Skeletal muscle satellite cell (primary cell): ENCODE data around the gene GAL3ST2.
"Not testable (repeated sequence)": the region's sequence is repeated elsewhere in the genome, so short reads cannot be mapped to it uniquely, and the experiment has no call there.

Source experiments
- H3K27me3 ChIP-seq: 2 replicates; pipeline ENCODE4 v1.7.0; 2013; ENCODE audit warnings: low read length; ENCODE audit not compliant: control insufficient read depth, insufficient read depth
- H3K36me3 ChIP-seq: 2 replicates; pipeline ENCODE4 v1.7.0; 2013; ENCODE audit warnings: mild to moderate bottlenecking, control low read depth, low read length; ENCODE audit not compliant: insufficient read depth
- H3K4me1 ChIP-seq: 2 replicates; pipeline ENCODE4 v1.7.0; 2013; ENCODE audit warnings: low read length; ENCODE audit not compliant: control insufficient read depth, insufficient read depth
- H3K4me2 ChIP-seq: 2 replicates; pipeline ENCODE4 v1.7.0; 2013; ENCODE audit warnings: mild to moderate bottlenecking, low read length
- H3K4me3 ChIP-seq: 2 replicates; pipeline ENCODE4 v1.7.0; 2013; ENCODE audit warnings: low read length
- H3K9ac ChIP-seq: 2 replicates; pipeline ENCODE4 v1.7.0; 2013; ENCODE audit warnings: mild to moderate bottlenecking, low read depth, low read length, moderate library complexity
- H3K9me3 ChIP-seq: replicated peaks from 2 replicates; pipeline ENCODE4 v1.7.0; 2013; ENCODE audit warnings: mild to moderate bottlenecking, control low read depth, low read length

Gene GAL3ST2

DNA sequence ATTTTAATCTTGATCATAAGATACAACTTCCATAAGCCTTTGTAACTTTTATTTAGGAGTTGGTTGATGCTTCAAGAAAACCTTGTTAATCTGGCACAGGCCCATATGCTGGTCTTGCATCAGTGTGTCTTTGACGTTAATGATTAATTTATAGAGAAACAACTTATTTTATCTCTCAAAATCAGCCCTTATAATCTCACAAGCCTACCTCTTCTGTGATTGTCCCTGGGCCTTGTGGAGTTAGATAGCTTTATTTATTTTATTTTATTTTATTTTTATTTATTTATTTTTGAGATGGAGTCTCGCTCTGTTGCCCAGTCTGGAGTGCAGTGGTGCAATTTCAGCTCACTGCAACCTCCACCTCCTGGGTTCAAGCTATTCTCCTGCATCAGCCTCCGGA is 5.4 kb downstream of the GAL3ST2 start:
- H3K9ac ChIP-seq, H3K27me3 ChIP-seq, H3K4me3 ChIP-seq, H3K4me2 ChIP-seq, H3K4me1 ChIP-seq, H3K36me3 ChIP-seq, H3K9me3 ChIP-seq: not testable (repeated sequence)

DNA sequence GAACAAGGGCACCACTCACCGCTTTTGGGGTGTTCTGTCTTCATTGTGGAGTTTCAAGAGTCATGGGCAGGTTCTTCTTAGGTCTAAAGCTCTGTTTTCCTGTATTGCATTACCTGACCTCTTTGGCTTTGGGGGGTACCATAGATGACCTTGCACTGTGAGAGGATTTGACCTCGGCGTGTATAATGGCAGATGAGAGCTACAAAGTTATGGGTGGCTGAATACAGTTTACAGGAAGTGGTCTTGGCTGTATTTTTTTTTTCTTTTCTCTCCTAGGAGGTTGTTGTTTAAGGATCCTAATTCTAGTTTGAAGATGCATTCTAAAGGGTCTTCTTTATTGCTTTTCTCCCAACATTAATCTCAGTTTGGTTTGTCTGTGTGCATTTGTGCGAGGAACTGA is 11.5 kb downstream of the GAL3ST2 start:
- Histone ChIP-seq H3K4me2 (no peak overlapping the region), H3K9ac (no peak overlapping the region), H3K9me3 (no peaks in the 10 kb centered on the region), H3K4me3 (no peak overlapping the region), H3K36me3 (no peaks in the 10 kb centered on the region), H3K27me3 (peaks cover 35% of the 10 kb centered on the region), H3K4me1 (no peaks in the 10 kb centered on the region)

DNA sequence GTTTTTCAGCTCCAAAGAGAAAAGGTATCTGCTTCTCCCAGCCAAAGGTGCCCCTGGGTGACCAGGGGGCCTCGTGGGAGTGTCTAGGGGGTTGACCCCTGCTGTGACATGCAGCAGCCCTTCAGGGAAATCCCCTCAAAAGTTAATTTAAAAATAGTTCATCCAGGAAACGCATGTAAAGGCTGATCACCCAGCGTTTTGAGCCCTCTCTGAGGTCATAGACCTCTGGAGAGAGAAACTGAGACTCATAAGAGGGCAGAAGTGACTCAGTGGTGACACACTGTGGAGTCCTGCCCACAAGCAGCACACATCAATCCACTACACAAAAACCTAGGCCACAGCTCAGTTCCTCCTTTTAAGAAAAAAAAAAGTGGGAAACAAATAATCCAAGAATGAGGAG is 11.9 kb downstream of the GAL3ST2 start:
- Histone ChIP-seq H3K9me3 (no peaks in the 10 kb centered on the region), H3K9ac (no peak overlapping the region), H3K4me2 (no peak overlapping the region), H3K4me1 (no peaks in the 10 kb centered on the region), H3K36me3 (no peaks in the 10 kb centered on the region), H3K4me3 (no peak overlapping the region), H3K27me3 (peaks cover 35% of the 10 kb centered on the region)

DNA sequence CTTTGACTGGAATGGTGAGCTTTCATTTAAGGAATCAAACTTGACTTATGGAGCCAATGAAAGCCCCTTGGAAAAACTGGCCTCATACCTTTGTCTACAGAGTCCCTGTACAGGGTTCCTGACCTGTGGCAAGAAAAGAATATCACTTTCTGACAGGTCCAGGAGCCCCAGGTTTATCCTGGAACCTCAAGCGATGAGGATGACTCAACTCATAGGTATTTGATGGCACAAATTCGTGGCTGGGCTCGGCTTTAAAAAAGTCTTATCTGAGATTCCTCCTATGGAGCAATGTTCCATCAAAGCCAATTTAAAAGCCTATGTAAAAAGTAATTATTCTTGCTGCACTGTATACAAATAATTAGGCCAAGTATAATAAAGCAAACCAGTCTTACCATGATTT is 14.8 kb downstream of the GAL3ST2 start:
- not testable (repeated sequence) for H3K36me3 ChIP-seq, H3K4me1 ChIP-seq, H3K9ac ChIP-seq, H3K4me3 ChIP-seq, H3K4me2 ChIP-seq, H3K9me3 ChIP-seq
- peaks cover 45% of the 10 kb centered on the region for H3K27me3 ChIP-seq

DNA sequence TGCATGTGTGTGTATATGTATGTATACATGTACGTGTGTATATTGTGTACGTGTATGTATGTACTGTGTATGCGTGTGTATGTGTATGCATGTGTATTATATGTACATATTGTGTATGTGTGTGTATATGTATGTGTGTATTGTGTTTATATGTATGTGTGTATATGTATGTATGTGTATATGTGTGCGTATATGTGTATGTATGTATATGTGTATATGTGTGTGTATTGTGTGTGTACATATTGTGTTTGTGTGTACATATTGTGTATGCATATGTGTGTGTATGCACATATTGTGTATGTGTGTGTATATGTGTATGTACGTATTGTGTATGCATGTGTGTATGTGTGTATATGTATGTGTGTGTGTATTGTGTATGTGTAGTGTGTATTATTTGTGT is 16.8 kb downstream of the GAL3ST2 start:
- H3K4me1 ChIP-seq = no peaks in the 10 kb centered on the region
- H3K9ac ChIP-seq = no peak overlapping the region
- no peak overlapping the region for H3K4me2 ChIP-seq
- H3K9me3 ChIP-seq = no peaks in the 10 kb centered on the region
- H3K4me3 ChIP-seq = no peak overlapping the region
- H3K36me3 ChIP-seq = no peaks in the 10 kb centered on the region
- H3K27me3 ChIP-seq = peaks cover 45% of the 10 kb centered on the region

DNA sequence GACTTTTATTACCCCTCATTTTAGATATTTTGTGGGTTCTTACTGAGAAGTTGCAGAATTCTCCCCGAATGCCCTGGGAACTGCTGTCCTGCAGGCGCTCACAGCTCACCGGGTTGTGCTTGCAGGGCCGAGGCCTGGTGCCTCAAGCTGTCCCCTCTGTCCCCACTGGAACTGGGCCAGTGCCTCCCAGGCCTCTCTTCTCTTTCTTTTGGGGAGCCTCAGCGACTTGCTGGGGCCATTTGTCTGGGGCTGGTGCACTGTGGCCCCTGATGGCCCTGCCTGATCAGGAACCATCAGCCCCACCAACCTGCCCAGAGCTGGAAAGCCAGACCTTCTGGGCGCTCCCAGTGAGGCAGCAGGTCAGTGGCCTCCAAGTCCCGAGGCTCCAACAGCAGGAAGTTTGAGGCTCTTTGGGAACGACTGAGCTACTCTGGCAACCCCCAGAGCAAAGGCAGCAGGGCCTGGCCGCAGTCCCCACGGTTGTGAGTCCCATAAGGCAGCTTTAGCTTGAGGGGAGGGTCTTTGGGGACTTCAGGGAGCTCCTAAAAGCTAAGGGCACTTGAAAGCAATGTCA is 17.7 kb downstream of the GAL3ST2 start:
- H3K9me3 ChIP-seq = no peaks in the 10 kb centered on the region
- H3K9ac ChIP-seq = no peak overlapping the region
- peaks cover 46% of the 10 kb centered on the region for H3K27me3 ChIP-seq
- H3K4me2 ChIP-seq = no peak overlapping the region
- H3K36me3 ChIP-seq = no peaks in the 10 kb centered on the region
- no peaks in the 10 kb centered on the region for H3K4me1 ChIP-seq
- H3K4me3 ChIP-seq = no peak overlapping the region

DNA sequence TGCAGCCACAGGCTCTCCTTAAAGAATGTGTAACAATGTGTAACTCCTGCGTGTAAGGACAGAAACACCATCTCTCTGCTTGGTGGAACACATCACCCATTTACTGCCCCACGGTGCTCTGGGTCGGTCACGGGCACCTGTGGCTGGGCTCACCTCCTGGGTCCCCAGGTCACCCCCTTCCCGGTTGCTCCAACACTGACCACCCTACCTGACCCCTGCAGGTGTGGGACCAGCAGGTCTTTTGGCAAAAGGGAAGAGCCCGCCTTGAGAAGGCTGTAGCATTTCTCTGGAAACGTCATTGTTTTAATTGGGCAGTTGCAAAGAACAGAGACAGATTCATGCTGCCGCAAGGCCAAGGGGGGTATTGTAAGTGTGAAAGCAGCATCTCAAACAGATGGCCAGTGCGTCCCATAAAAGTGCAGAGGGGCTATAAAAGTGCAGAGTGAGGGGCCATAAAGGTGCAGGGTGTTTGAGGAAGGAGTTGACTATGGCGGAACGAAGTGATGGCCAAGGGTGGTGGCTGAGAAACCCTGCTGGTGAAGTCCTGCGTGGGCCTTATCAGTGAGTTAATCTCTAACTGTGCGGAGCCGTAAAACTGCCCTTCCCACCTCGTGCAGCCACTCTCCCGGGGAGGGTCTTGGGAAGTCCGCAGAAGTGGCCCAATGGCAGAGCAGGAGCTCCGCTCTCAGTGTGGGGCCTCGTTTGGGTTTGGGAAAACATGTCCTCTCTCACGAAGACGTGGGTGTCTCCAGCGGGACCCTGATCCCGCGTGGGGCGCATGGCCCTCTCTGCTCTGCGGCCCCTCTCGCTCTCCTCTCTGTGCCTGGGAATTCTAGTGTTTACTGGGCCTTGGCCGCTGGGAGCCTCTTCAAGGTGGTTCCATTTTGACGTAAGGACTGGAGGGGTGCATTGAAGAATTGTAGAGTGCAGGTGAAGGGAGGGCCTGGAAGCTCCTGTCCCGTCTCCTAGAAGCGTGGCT is 18.7 kb downstream of the GAL3ST2 start:
- Histone ChIP-seq H3K9ac (no peak overlapping the region), H3K4me2 (no peak overlapping the region), H3K27me3 (peaks cover 46% of the 10 kb centered on the region), H3K36me3 (no peaks in the 10 kb centered on the region), H3K9me3 (no peaks in the 10 kb centered on the region), H3K4me3 (no peak overlapping the region), H3K4me1 (no peaks in the 10 kb centered on the region)

DNA sequence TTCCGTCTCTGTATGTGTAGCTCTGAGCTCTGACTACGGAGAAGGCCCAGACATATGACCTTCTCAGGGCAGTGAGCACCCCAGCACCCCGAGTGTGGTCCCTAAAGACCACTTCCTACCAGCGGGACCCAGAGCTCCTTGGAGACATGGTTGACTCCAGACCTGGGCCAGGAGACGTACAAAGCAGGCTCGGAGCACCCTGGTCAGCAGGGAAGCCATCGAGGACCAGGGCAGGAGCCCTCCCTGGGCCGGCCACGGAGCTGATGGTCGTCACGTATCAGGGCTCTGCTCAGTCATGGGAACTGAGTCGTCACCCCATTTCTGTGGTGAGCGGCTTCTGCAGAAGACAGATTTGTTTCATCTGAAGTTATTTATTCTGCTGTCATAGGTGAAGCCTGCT is 19.6 kb downstream of the GAL3ST2 start:
- Histone ChIP-seq H3K4me3 (no peak overlapping the region), H3K36me3 (no peaks in the 10 kb centered on the region), H3K9me3 (no peaks in the 10 kb centered on the region), H3K9ac (no peak overlapping the region), H3K4me2 (no peak overlapping the region), H3K27me3 (peaks cover 37% of the 10 kb centered on the region), H3K4me1 (no peaks in the 10 kb centered on the region)

DNA sequence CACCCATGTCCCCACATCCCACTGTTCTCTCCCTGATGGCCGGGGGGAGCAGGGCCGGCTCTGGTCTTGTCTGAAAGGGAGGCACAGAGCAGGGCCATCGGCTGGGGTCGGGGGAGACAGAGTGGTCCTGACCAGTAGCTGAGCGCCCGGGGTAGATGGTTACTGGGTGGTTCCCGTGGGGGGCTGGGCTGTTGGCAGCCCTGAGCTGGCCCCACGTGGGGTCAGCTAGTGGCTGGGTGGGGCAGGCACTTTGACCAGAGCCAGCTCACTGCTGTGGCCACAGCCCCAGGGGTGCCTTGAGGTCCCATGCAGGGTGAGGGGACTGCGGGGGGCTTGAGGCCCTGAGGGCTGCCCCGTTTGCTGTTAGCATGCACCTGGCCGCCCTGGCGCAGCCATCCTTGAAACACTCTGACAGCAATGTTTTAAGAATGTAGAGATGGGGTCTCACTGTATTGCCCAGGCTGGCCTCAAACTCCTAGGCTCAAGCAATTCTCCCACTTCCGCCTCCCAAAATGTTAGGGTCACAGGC is 20.1 kb downstream of the GAL3ST2 start:
- Histone ChIP-seq H3K4me1 (no peaks in the 10 kb centered on the region), H3K36me3 (no peaks in the 10 kb centered on the region)

DNA sequence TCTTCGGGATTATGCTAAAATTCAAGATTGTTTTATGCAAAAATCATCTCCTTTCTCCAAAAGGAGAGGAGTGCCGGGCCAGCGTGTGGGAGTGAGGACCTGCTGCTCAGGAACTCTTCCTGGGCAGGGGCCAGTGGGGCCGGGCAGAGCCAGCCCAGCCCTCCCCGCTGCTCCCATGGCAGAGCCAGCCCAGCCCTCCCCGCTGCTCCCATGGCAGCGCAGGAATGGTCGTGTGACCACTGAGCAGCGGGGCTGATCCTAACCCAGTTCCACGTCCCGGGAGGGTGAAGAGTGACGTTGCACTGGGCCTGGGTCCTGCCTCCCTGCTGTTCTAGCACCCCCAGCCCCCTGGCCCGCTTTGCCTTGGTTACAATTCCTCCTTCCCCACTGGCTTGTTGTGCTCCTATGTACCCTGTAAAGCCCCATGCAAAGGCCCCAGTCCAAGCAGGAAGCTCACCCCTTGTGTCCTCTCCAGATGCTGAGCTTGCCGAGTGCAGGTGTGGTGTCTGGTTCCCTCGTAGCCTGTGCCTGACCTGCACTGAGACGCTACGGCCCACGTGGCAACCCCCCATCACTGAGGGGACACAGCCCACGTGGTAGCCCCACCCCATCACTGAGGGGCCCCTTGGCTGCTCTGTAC is 20.9 kb downstream of the GAL3ST2 start:
- Histone ChIP-seq H3K36me3 (no peaks in the 10 kb centered on the region), H3K27me3 (peaks cover 31% of the 10 kb centered on the region), H3K9me3 (no peaks in the 10 kb centered on the region), H3K9ac (no peak overlapping the region), H3K4me2 (no peak overlapping the region), H3K4me3 (no peak overlapping the region), H3K4me1 (no peaks in the 10 kb centered on the region)

More for the DNA sequence above, 20.1 kb downstream of the GAL3ST2 start:
- Histone ChIP-seq H3K9me3 (no peaks in the 10 kb centered on the region), H3K27me3 (peaks cover 35% of the 10 kb centered on the region), H3K4me2 (no peak overlapping the region), H3K4me3 (no peak overlapping the region), H3K9ac (no peak overlapping the region)

DNA sequence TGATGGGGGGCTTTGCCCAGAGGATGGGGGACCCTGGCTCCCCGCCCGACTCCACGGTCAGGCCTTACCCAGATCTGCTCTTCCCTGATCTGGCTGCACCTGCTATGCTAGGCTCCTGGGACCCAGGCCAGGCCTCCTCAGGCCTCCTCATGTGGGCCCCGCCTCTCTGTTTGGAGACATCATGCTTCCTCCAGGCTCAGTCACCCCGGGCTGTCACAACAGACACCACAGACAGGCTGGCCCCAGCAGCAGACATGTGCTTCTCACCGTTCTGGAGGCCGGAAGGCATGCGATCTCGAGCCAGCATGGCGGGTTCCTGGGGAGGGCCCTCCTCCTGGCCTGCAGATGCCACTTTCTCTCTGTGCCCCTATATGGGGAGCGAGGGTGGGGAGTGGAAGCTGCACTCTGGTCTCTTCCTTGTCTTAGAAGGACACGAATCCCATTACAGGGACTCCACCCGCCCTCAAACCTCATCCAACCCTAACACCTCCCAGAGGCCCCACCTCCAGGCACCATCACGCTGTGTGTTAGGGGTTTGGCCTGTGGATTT is 21.5 kb downstream of the GAL3ST2 start:
- Histone ChIP-seq H3K9ac (no peak overlapping the region), H3K4me3 (no peak overlapping the region), H3K36me3 (no peaks in the 10 kb centered on the region), H3K9me3 (no peaks in the 10 kb centered on the region), H3K4me2 (no peak overlapping the region), H3K27me3 (peaks cover 37% of the 10 kb centered on the region), H3K4me1 (peaks cover 2% of the 10 kb centered on the region)
